ES-I3 (cell line): ENCODE results near the gene PAQR7.

Experiments
- H3K36me3 ChIP-seq: 2 replicates; pipeline ENCODE4 v1.6.1; 2013; ENCODE audit warnings: mild to moderate bottlenecking, low read length, control low read depth, moderate library complexity; ENCODE audit not compliant: insufficient read depth
- H3K4me1 ChIP-seq: 2 replicates; pipeline ENCODE4 v1.6.1; 2013; ENCODE audit warnings: mild to moderate bottlenecking, control low read depth, low read length; ENCODE audit not compliant: insufficient read depth
- H3K9ac ChIP-seq: 2 replicates; pipeline ENCODE4 v1.6.1; 2013; ENCODE audit warnings: low read depth, mild to moderate bottlenecking, low read length, moderate library complexity
- H3K9me3 ChIP-seq: 2 replicates; pipeline ENCODE4 v1.6.1; 2013; ENCODE audit warnings: mild to moderate bottlenecking, low read length, moderate library complexity; ENCODE audit not compliant: control insufficient read depth, insufficient read depth

Gene PAQR7

DNA sequence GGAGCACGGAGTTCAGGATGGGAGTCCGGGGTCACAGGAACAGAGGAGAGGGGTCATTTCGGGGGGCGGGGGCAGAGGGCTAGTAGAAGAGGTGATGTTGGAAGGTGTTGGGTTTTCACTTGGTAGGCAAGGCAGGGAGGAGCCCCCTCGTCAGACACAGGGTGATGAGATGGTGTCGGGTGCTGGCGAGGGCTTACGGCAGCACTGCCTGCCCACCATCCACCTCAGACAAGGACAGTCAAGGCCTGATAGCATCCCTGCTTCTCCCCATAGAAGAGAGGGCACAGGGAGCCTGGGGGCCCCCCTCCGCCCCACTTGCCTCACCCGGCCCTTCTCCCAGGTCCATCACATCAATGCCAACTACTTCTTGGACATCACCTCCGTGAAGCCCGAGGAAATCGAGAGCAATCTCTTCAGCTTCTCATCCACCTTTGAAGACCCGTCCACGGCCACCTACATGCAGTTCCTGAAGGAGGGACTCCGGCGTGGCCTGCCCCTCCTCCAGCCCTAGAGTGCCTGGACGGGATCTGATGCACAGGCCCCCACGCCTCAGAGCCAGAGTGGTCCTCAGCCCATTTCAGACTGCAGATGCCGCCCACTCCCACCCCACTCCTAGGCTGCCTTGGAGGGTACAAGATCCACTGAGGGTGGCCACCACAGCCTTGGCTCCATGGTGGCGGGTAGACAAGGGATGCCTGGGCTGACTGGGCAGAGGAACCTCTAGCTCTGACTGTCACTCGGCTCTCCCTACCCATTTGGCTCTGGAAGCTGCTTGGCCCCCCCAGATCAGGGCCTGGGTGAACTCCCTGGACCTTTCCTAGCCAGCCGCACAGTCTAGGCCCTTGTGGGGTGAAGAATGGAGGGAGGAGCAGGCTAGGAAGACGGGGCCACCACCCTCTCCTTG, 60.0 kb downstream of the PAQR7 start:
- Histone ChIP-seq H3K9ac (no peak overlapping the region), H3K9me3 (no peaks in the 10 kb centered on the region), H3K4me1 (peaks cover 9% of the 10 kb centered on the region), H3K36me3 (0 out of 2 replicates have a peak, but pooled peaks cover 3% of the 10 kb centered on the region)

DNA sequence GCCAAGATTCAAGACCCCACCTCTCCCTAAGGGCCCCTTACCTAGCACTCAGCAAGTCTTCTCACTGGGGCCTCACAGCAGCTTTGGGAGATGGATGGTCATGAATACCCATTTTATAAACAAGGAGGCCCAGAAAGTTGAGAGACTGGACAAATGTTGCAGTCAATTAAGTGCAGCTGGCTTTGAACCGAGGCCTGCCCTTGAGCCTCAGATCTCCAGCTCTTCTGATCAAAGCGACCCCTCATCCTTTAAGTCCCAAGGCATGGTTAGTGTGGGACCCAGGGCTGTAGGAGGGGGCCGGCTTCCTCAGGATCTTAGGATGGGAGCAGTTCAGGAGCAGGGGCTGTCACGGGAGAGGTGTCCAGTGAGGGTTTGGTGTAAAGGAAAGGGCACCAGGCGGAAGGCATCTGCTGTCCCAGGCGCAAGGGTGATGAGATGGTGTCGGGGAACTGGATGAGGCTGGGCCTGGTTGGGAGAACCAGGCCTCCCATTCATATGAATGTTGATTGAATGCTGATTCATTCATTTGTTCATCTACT, 60.9 kb downstream of the PAQR7 start:
- Histone ChIP-seq H3K4me1 (peaks cover 9% of the 10 kb centered on the region), H3K36me3 (0 out of 2 replicates have a peak, but pooled peaks cover 3% of the 10 kb centered on the region), H3K9me3 (no peaks in the 10 kb centered on the region), H3K9ac (no peak overlapping the region)

DNA sequence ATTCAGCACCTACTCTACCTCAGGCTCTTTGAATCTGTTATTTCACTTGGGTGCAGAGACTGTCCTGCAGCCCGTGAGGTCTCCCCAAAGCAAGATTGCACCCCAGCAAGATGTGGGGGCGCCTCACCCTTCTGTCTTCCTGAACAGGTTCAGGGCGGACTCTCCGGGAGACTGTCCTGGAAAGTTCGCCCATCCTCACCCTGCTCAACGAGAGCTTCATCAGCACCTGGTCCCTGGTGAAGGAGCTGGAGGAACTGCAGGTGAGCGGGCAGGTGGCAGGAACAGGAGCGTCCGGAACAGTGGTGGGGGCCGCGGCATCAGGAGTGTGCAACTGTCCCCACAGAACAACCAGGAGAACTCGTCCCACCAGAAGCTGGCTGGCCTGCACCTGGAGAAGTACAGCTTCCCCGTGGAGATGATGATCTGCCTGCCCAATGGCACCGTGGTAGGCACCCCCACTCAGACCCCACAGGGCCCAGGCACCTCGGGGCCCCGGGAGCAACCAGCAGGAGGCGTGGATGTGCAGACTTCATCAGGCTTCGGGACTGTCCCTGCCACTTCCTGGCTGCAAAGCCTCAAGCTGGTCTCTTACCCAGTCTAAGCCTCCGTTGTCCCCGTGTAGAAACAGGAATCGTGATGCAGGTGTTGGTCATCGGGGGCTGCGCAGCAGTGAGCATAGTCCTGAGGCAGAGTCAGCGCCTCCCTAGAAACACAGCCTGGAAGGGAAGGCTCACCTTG, 61.6 kb downstream of the PAQR7 start:
- H3K36me3 ChIP-seq = 0 out of 2 replicates have a peak, but pooled peaks cover 3% of the 10 kb centered on the region
- no peaks in the 10 kb centered on the region for H3K9me3 ChIP-seq
- peaks cover 8% of the 10 kb centered on the region for H3K4me1 ChIP-seq
- no peak overlapping the region for H3K9ac ChIP-seq

DNA sequence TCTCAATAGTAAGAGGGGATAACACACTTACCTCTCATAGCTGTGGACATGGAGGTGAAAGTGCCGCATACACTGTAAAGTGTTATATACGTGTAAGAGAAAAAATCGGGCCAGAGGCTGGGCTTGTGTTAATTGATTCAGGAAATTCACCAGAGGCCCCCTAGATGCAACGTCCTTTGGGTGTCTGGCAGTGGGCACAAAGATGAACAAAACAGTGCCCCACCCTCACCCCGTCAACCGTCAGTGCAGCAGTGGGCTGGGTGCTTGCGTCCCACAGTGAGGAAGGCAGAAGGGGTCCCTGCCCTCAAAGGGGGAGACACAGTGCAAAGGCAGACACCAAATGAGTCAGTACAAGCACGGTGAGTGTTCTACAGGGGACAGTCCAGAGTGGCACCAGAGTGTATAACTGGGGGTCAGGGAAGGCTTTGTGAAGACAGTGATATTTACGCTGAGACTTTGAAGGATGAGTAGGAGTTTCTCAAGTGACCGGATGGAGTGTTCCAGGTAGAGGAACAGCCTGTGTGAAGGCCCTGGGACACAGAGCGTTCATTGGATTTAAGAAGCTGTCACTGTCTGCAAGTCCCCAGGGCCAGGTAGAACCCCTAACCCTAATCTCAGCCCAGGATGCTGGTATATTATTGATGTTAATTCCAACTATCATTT, 62.3 kb downstream of the PAQR7 start:
- peaks cover 1% of the 10 kb centered on the region for H3K4me1 ChIP-seq
- no peak overlapping the region for H3K9ac ChIP-seq
- 0 out of 2 replicates have a peak, but pooled peaks cover 3% of the 10 kb centered on the region for H3K36me3 ChIP-seq
- H3K9me3 ChIP-seq = no peaks in the 10 kb centered on the region
